ENCODE results near the gene KDELR3.

KDELR3 gene

GRCh38 chr22:38491707-38492348 is 23.9 kb downstream of the KDELR3 start:
- Histone ChIP-seq H3K36me3 (ENCODE audit: control insufficient read depth, low read depth, low read length) (peaks cover 100% of the 10 kb centered on the region), H3K9me3 (ENCODE audit: control insufficient read depth, low read depth, low read length) (no peaks in the 10 kb centered on the region), H3K4me1 (ENCODE audit: control insufficient read depth, low read depth, low read length) (peaks cover 5% of the 10 kb centered on the region), H3K27me3 (ENCODE audit: control insufficient read depth, insufficient read depth, low read length) (no peaks in the 10 kb centered on the region), H3K27ac (ENCODE audit: low read length) (no peak overlapping the region), H3K9ac (ENCODE audit: low read length) (no peak overlapping the region), H3K4me3 (ENCODE audit: low read length) (no peak overlapping the region)

GRCh38 chr22:38494498-38494897 is 26.6 kb downstream of the KDELR3 start:
- Histone ChIP-seq H3K4me1 (ENCODE audit: control insufficient read depth, low read depth, low read length) (peaks cover 5% of the 10 kb centered on the region), H3K36me3 (ENCODE audit: control insufficient read depth, low read depth, low read length) (peaks cover 96% of the 10 kb centered on the region)

GRCh38 chr22:38494939-38495338 is 27.0 kb downstream of the KDELR3 start:
- H3K36me3 ChIP-seq (ENCODE audit: control insufficient read depth, low read depth, low read length): peaks cover 96% of the 10 kb centered on the region

More at GRCh38 chr22:38494498-38494897, 26.6 kb downstream of the KDELR3 start:
- no peaks in the 10 kb centered on the region for H3K27me3 ChIP-seq (ENCODE audit: control insufficient read depth, insufficient read depth, low read length)
- H3K27ac ChIP-seq (ENCODE audit: low read length): no peak overlapping the region
- H3K9me3 ChIP-seq (ENCODE audit: control insufficient read depth, low read depth, low read length): no peaks in the 10 kb centered on the region
- H3K4me3 ChIP-seq (ENCODE audit: low read length): no peak overlapping the region
- H3K9ac ChIP-seq (ENCODE audit: low read length): no peak overlapping the region

DNA sequence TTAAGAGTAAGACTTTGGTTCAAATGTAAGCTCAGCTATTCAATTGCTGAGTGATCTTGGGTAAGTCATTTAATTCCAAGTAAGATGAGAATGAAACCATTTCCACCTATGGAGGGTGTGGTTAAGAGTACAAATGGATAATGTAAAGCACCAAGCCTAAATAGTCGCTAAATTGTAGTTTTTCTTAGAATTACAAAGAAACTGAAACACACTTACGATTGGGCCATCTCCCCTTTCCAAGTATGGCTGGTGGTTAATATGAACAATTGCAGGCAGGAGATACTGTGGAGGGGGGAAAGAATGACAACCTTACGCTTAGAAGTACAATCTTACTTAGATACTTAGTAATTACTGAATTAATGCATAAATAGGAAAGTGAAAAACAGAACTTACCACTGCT is 30.0 kb downstream of the KDELR3 start:
- H3K36me3 ChIP-seq (ENCODE audit: control insufficient read depth, low read depth, low read length): peaks cover 93% of the 10 kb centered on the region
- H3K9me3 ChIP-seq (ENCODE audit: control insufficient read depth, low read depth, low read length): no peaks in the 10 kb centered on the region
- no peaks in the 10 kb centered on the region for H3K27me3 ChIP-seq (ENCODE audit: control insufficient read depth, insufficient read depth, low read length)
- no peak overlapping the region for H3K9ac ChIP-seq (ENCODE audit: low read length)
- no peak overlapping the region for H3K27ac ChIP-seq (ENCODE audit: low read length)
- peaks cover 2% of the 10 kb centered on the region for H3K4me1 ChIP-seq (ENCODE audit: control insufficient read depth, low read depth, low read length)
- H3K4me3 ChIP-seq (ENCODE audit: low read length): no peak overlapping the region

More at GRCh38 chr22:38494939-38495338, 27.0 kb downstream of the KDELR3 start:
- Histone ChIP-seq H3K9ac (ENCODE audit: low read length) (no peak overlapping the region), H3K4me3 (ENCODE audit: low read length) (no peak overlapping the region), H3K9me3 (ENCODE audit: control insufficient read depth, low read depth, low read length) (no peaks in the 10 kb centered on the region), H3K27ac (ENCODE audit: low read length) (no peak overlapping the region), H3K27me3 (ENCODE audit: control insufficient read depth, insufficient read depth, low read length) (no peaks in the 10 kb centered on the region), H3K4me1 (ENCODE audit: control insufficient read depth, low read depth, low read length) (peaks cover 3% of the 10 kb centered on the region)

GRCh38 chr22:38501797-38502672 is 34.1 kb downstream of the KDELR3 start:
- H3K4me1 ChIP-seq (ENCODE audit: control insufficient read depth, low read depth, low read length): peaks cover 22% of the 10 kb centered on the region

GRCh38 chr22:38503021-38503420 is 35.1 kb downstream of the KDELR3 start:
- H3K4me3 ChIP-seq (ENCODE audit: low read length): peak overlapping the region; percentile 97
- H3K36me3 ChIP-seq (ENCODE audit: control insufficient read depth, low read depth, low read length): peaks cover 58% of the 10 kb centered on the region
- H3K9ac ChIP-seq (ENCODE audit: low read length): peak overlapping the region; percentile 99
- peaks cover 27% of the 10 kb centered on the region for H3K4me1 ChIP-seq (ENCODE audit: control insufficient read depth, low read depth, low read length)
- no peak overlapping the region for H3K27ac ChIP-seq (ENCODE audit: low read length)
- no peaks in the 10 kb centered on the region for H3K9me3 ChIP-seq (ENCODE audit: control insufficient read depth, low read depth, low read length)
- no peaks in the 10 kb centered on the region for H3K27me3 ChIP-seq (ENCODE audit: control insufficient read depth, insufficient read depth, low read length)

More at GRCh38 chr22:38501797-38502672, 34.1 kb downstream of the KDELR3 start:
- Histone ChIP-seq H3K36me3 (ENCODE audit: control insufficient read depth, low read depth, low read length) (peaks cover 64% of the 10 kb centered on the region), H3K27me3 (ENCODE audit: control insufficient read depth, insufficient read depth, low read length) (no peaks in the 10 kb centered on the region), H3K9ac (ENCODE audit: low read length) (no peak overlapping the region), H3K4me3 (ENCODE audit: low read length) (peak overlapping the region; percentile 97), H3K27ac (ENCODE audit: low read length) (no peak overlapping the region), H3K9me3 (ENCODE audit: control insufficient read depth, low read depth, low read length) (no peaks in the 10 kb centered on the region)

- Histone ChIP-seq H3K9ac (ENCODE audit: low read length) (peak overlapping the region; percentile 99), H3K27me3 (ENCODE audit: control insufficient read depth, insufficient read depth, low read length) (no peaks in the 10 kb centered on the region), H3K27ac (ENCODE audit: low read length) (peak overlapping the region; percentile 97), H3K9me3 (ENCODE audit: control insufficient read depth, low read depth, low read length) (no peaks in the 10 kb centered on the region), H3K4me3 (ENCODE audit: low read length) (peak overlapping the region; percentile 97), H3K36me3 (ENCODE audit: control insufficient read depth, low read depth, low read length) (peaks cover 39% of the 10 kb centered on the region), H3K4me1 (ENCODE audit: control insufficient read depth, low read depth, low read length) (peaks cover 27% of the 10 kb centered on the region)
These were observed 37.0 kb downstream of the KDELR3 start for GRCh38 chr22:38504731-38505540.

DNA sequence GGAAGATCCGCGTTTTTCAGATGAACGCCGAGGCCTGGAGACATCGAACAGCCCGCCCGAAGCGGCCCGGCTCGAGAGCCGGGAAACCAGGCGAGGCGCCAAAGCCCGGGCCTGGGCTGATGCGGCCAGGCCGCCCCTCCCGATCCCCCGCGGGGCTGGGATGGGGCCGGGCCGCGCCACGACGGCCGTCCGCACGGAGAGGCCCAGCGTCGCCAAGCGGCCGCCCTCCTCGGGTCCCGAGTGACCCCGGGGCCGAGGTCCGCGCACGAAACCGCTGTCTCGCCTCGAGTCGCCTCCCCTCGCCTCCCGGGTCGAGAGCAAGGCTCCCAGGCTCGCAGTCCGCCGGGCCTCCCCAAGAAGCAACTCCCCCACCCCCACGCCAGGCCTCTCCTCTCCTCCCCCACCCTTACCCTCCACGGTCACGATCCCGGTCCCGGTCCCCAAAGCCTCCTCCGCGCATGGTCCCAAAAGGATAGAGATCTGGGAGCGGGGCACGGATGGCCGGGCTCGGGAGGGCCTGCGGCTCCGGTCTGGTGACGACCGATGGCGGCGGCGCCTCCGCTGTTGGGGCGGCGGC is 37.7 kb downstream of the KDELR3 start:
- H3K27ac ChIP-seq (ENCODE audit: low read length): peak overlapping the region; percentile 97
- H3K4me1 ChIP-seq (ENCODE audit: control insufficient read depth, low read depth, low read length): peaks cover 27% of the 10 kb centered on the region
- peak overlapping the region; percentile 99 for H3K9ac ChIP-seq (ENCODE audit: low read length)
- no peaks in the 10 kb centered on the region for H3K27me3 ChIP-seq (ENCODE audit: control insufficient read depth, insufficient read depth, low read length)
- peak overlapping the region; percentile 97 for H3K4me3 ChIP-seq (ENCODE audit: low read length)
- H3K9me3 ChIP-seq (ENCODE audit: control insufficient read depth, low read depth, low read length): no peaks in the 10 kb centered on the region
- H3K36me3 ChIP-seq (ENCODE audit: control insufficient read depth, low read depth, low read length): peaks cover 33% of the 10 kb centered on the region

DNA sequence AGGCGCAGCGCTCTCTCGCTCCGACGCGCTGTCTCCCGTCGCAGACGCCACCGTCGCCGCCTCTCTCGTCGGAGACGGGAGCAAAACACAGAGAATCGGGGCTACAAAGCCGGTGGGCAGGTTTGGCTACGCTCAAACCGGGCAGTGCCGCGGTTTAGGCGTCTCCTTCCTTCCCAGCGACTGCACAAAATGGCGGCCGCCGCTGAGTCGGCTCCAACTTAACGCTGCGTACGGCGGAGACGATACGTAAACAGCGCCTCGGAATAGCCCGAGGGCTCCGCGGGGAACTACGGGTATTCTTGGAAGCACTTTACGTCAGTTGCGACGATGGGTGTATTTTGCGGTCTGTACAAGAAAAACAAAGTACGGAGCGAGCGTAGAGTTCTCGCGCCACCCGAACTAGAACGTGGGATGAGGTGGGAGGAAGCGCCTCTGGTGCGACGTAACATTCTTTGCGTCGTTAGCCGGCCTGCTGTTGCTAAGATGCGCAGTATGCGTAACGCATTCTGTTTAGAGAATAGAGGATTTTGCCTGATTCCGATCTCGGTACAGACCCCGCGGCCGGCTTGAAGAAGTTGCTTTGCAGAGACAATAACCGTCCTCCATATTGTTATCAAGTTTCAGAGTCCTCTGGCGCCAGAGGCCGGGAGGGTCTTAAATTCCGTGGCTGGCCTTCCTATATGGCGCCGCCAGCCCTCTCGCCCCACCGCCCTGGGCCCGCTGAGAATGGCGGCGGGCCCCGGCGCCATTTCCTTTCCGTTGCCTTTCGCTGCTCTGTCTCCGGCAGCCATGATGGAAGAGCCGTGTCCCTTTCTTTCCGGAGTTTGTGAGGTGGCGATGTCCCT is 38.4 kb downstream of the KDELR3 start, which contains the start of gene DDX17:
Gene DDX17 (minus strand): TSS at position 194 of the 845 bp plus-strand sequence.
- peak within 1 kb of the TSS; percentile 97 for H3K27ac ChIP-seq (ENCODE audit: low read length)
- peaks cover 27% of the 10 kb centered on the region for H3K4me1 ChIP-seq (ENCODE audit: control insufficient read depth, low read depth, low read length)
- peak within 1 kb of the TSS; percentile 97 for H3K4me3 ChIP-seq (ENCODE audit: low read length)
- peak within 1 kb of the TSS; percentile 99 for H3K9ac ChIP-seq (ENCODE audit: low read length)
- peaks cover 28% of the 10 kb centered on the region for H3K36me3 ChIP-seq (ENCODE audit: control insufficient read depth, low read depth, low read length)
- H3K27me3 ChIP-seq (ENCODE audit: control insufficient read depth, insufficient read depth, low read length): no peaks in the 10 kb centered on the region
- no peaks in the 10 kb centered on the region for H3K9me3 ChIP-seq (ENCODE audit: control insufficient read depth, low read depth, low read length)

DNA sequence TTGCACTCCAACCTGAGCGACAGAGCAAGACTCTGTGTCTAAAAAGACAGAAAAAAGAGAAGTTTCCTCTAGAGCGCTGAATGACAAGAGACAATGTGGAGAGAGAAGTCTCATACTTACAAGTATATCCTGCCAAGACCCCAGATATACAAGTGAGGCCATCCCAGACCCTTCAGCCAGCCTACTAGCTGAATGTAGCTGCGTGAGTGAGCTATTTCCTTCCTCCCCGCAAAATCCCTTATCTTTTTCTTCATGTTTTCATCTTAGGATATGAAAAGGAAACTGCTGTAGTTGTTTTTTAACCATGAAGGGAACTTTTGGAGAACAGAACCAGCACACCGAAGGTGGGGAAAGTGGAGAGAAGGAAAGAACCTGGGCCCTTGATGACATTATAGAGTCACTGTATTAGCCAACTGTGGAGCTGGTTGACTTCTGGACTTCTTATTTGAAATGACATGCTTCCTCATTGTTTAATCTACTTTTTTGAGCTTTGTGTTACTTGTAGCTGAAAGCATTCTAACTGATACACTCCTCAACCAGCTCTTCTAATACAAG is 42.6 kb downstream of the KDELR3 start:
- H3K36me3 ChIP-seq (ENCODE audit: control insufficient read depth, low read depth, low read length): no peaks in the 10 kb centered on the region
- no peak overlapping the region for H3K9ac ChIP-seq (ENCODE audit: low read length)
- no peaks in the 10 kb centered on the region for H3K9me3 ChIP-seq (ENCODE audit: control insufficient read depth, low read depth, low read length)
- no peak overlapping the region for H3K27ac ChIP-seq (ENCODE audit: low read length)
- H3K27me3 ChIP-seq (ENCODE audit: control insufficient read depth, insufficient read depth, low read length): no peaks in the 10 kb centered on the region
- peaks cover 18% of the 10 kb centered on the region for H3K4me1 ChIP-seq (ENCODE audit: control insufficient read depth, low read depth, low read length)
- no peak overlapping the region for H3K4me3 ChIP-seq (ENCODE audit: low read length)
